ENCODE measurements around the gene USP6NL. TPM values are rescaled to one million over a fixed set of nuclear protein-coding genes. Genes with fewer than 3 reads are reported as not detected.

USP6NL gene
- total and polyA plus RNA-seq, 2 of the 13 experiments (the other 11 are each of a cell fraction or from before 2014, with no cell fraction given) = 10.5 to 22.9 TPM

DNA sequence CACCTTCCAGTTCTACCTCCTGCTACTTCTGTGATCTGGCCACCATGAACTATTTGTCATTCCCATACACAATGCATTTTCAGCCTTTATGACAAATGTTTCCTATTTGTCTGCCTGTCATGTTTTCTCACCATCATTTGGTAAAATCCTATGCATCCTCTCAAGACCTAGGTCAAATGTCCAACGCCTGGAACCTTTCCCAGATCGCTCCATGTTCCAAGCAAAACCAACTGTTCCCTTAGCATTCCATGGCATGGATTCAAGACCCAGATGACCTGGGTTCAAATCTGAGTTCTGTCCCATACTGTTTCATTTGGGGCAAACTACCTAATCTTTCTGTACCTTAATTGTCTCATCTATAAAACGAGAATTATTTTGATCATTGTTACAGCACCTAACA, 98.9 kb downstream of the USP6NL start (continued):
- TF ChIP-seq, protein P1, sequence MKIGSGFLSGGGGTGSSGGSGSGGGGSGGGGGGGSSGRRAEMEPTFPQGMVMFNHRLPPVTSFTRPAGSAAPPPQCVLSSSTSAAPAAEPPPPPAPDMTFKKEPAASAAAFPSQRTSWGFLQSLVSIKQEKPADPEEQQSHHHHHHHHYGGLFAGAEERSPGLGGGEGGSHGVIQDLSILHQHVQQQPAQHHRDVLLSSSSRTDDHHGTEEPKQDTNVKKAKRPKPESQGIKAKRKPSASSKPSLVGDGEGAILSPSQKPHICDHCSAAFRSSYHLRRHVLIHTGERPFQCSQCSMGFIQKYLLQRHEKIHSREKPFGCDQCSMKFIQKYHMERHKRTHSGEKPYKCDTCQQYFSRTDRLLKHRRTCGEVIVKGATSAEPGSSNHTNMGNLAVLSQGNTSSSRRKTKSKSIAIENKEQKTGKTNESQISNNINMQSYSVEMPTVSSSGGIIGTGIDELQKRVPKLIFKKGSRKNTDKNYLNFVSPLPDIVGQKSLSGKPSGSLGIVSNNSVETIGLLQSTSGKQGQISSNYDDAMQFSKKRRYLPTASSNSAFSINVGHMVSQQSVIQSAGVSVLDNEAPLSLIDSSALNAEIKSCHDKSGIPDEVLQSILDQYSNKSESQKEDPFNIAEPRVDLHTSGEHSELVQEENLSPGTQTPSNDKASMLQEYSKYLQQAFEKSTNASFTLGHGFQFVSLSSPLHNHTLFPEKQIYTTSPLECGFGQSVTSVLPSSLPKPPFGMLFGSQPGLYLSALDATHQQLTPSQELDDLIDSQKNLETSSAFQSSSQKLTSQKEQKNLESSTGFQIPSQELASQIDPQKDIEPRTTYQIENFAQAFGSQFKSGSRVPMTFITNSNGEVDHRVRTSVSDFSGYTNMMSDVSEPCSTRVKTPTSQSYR (CRISPR knock-in tag; IDR thresholded peaks at IDR 0.05; ENCODE audit: borderline replicate concordance) = no peak
- TF ChIP-seq ZNF724P (CRISPR knock-in tag; IDR thresholded peaks at IDR 0.05; ENCODE audit: borderline replicate concordance) = no peak
- no peak for TF ChIP-seq ZNF430 (CRISPR knock-in tag; IDR thresholded peaks at IDR 0.05)
- TF ChIP-seq ZNF550 (CRISPR knock-in tag; IDR thresholded peaks at IDR 0.05; ENCODE audit: borderline replicate concordance) = no peak
- TF ChIP-seq KDM5B (CRISPR knock-in tag; IDR thresholded peaks at IDR 0.05; ENCODE audit: borderline replicate concordance) = no peak
- no peak for TF ChIP-seq HOXA9 (CRISPR knock-in tag; IDR thresholded peaks at IDR 0.05; ENCODE audit: borderline replicate concordance)
- no peak for TF ChIP-seq MTA3 (CRISPR knock-in tag; IDR thresholded peaks at IDR 0.05)

DNA sequence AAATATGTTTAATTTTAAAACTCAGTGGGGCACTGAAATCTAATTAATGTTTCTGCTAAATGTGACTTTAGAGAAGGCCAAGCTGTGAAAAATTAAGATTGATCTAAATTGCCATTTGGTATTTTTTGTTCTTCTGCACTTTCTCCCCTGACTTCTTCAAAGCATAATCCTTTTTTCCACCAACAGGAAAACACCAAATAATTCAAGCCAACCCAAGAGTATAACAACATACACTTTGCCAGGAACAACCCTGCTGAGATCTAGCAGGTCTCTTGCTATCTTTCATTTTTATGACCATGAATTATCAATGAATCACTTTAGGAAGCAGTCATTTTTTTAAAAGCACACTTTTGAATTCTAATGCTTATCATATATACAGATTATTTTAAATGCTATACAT, 100.1 kb downstream of the USP6NL start:
- Histone ChIP-seq H2AFZ (ENCODE audit: low read length) (no peak overlapping the region), H3K9me3 (ENCODE audit: low read length) (no peaks in the 10 kb centered on the region), H4K20me1 (ENCODE audit: insufficient read depth, low read length) (no peaks in the 10 kb centered on the region; the same call in 1 of the 2 replicates), H3K36me3 (replicated peaks in 1 of 2; ENCODE audit: control insufficient read depth in 1 of 2, insufficient read depth in 2 of 2, low read length in 2 of 2) (peaks cover 0 to 14% of the 10 kb centered on the region in 2 experiments; a peak in 2 of 5 replicates), H3K4me2 (ENCODE audit: low read depth, low read length) (no peak overlapping the region), H3K27me3 (ENCODE audit: control insufficient read depth in 1 of 2, insufficient read depth in 2 of 2, low read length in 2 of 2) (no peaks in the 10 kb centered on the region), H3K4me1 (ENCODE audit: insufficient read depth, low read length) (peaks cover 12% of the 10 kb centered on the region), H3K79me2 (ENCODE audit: insufficient read depth, low read length) (no peaks in the 10 kb centered on the region), H3K9ac (ENCODE audit: insufficient read depth, low read depth, low read length) (no peak overlapping the region), H3K4me3 (replicated peaks in 1 of 3; ENCODE audit: insufficient read depth in 1 of 3, low read depth in 2 of 3, low read length in 3 of 3) (no peak overlapping the region), H3K27ac (ENCODE audit: extremely low read length, insufficient read depth, low read length) (no peak overlapping the region)
- intact Hi-C loops (cut with micrococcal nuclease; ENCODE audit: unreplicated experiment) (no loop called here), in situ Hi-C loops (cut with HindIII; ENCODE audit: extremely low pct_ligation_motif_present, low pct_unique_long_range_greater_than_20kb) (loop anchor here (10.0 to 25.0 kb wide), 2 partner anchors 213 to 476 kb away; no protein-coding TSS in a partner anchor)
- no peak for TF ChIP-seq IRX3 (CRISPR knock-in tag; IDR thresholded peaks at IDR 0.05; ENCODE audit: borderline replicate concordance, low read depth)
- TF ChIP-seq ZNF382 (CRISPR knock-in tag; IDR thresholded peaks at IDR 0.05; ENCODE audit: borderline replicate concordance) = no peak
- no peak for FAIRE-seq
- no peak for DNase-seq (ENCODE audit: low spot score)
- ATAC-seq = no peak
- POLR2A ChIA-PET = no interaction called here
- CTCF ChIA-PET (ENCODE audit: low intra/inter-chr PET ratio, low total read pairs) = no interaction called here
- BruUV-seq (replicated peaks) = no TSS peak

All from HepG2 (cell line).